NOMO-1 treated with DMSO at 0.1 percent for 48 hours (cell line): ENCODE data around the gene FAM174B.

Source experiments
- DNase-seq: peaks from one replicate; lab custom pipeline; 2025; ENCODE audit not compliant: unreplicated experiment; lab: John Stamatoyannopoulos, UW

FAM174B gene

GRCh38 chr15:92602267-92602593 lies 53.3 kb downstream of the FAM174B start:
- DNase-seq: no peak

DNA sequence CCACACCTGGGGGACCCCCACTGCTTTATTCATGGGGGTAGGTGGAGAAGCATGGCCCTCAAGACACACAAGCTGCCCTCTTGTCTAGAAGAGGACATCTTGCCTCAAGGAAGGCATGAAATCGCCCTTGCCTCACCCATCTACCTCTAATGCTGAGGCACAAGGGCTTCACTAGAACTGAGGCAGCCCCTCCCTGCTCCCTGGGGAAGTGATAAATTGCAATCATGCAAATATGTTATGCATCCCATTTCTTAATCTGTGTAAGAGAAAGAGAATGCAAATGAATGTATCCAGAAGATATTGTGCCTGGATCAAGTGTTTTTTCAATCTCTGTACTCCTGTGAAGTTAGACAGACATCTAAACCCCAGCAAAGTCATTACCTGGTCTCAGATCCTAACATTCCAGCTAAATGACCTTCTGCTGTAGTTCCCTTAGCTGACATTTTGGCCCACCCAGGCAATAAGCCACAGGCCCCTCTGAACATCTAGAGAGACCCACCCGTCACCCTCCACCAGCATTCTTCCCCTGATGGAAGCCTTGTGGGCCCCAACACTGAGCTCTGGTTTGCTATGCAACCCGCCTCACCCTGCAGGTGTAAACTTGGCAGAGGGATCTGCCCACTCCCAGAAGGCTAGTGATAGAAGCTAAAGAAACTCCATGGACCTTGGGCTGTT lies 53.8 kb downstream of the FAM174B start:
- no peak for DNase-seq

- DNase-seq: no peak
Observed at GRCh38 chr15:92600856-92601255, 54.7 kb downstream of the FAM174B start.

GRCh38 chr15:92599394-92599970 lies 56.1 kb downstream of the FAM174B start:
- no peak for DNase-seq

DNA sequence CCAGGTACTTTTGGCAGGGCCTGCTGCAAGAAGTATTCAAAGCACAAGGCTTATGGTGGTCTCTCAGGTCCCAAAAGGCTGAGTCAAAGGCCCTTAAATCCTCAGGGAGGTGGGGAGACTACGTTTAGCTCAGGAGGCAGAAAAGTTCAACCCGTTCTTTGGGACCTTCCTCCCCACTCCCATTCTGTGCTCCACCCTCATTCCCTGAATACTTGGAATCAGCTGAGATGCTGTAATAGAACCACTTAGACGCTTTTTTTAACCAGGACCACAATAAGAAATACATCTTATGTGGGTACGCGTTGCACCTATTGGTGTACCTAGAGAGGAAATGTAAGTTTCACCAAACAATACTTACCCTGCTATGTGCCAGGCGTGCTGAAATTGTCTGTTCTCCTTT lies 58.0 kb downstream of the FAM174B start:
- no peak for DNase-seq

DNA sequence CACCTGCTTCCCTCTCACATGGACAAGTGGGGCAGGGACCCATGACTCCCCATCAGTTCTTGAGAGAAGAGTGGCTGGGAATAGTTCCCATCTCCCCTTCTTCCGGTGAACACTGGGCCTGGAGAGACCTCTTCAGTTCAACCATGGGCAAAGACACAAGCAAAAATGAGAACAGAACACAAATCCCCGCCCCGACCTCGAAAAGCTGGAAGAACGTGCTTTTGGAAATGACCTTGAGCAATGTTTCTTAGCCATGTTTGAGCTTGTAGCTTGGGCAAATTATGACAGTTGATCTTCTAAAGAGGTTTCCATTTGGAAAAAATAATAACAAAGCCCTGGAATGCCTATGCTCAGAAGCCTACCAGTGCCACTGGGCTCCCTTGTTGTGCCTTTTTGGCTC lies 59.0 kb downstream of the FAM174B start:
- no peak for DNase-seq

GRCh38 chr15:92595506-92596381 lies 59.8 kb downstream of the FAM174B start:
- DNase-seq: no peak

DNA sequence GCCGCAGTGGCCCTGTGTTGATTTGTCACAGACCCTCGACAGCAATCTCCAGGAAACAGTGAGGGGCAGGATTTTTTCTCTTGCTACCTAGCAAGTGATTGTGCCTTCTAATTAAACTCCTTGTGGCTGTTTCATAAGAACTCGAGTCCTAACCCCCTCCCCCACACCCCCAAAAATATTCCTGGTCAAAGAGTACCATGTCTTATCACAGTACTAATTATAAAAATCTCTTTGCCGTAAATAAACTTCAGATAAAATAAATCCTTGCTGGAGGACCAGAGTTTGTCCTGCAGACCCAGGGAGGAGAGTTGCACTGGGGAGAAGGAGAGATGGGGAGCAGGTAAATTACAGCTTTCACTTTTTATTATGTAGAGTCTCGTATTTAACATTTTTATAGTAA lies 64.3 kb downstream of the FAM174B start:
- DNase-seq: no peak

GRCh38 chr15:92586966-92587365 lies 68.6 kb downstream of the FAM174B start:
- no peak for DNase-seq

DNA sequence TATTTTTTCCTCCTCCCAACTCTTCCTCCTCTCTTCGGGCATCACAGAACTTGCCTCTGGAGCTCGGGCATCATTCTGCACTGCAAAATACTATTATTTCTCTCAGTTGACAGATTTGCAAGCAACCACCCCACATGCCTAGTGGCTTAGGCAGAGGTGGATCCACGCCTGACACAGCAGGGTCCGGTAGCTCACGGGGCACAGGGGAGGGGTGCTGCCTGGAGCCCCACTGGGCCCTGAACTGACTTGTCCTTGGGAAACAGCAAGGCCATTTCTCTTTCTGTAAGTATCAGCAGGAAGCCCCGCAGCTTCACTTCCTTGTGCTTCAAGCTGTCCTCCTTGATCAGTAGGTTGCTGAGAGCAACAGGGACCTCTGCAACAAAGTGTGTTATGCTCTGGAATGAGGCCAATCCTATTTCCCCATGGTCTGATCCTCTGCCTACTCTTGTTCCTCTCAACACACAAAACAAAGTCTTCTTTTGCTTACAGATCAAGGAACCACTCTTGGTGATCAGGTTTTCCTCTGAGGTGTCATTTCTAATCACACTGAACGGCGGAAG lies 69.1 kb downstream of the FAM174B start:
- no peak for DNase-seq

GRCh38 chr15:92584105-92584504 lies 71.5 kb downstream of the FAM174B start:
- no peak for DNase-seq

DNA sequence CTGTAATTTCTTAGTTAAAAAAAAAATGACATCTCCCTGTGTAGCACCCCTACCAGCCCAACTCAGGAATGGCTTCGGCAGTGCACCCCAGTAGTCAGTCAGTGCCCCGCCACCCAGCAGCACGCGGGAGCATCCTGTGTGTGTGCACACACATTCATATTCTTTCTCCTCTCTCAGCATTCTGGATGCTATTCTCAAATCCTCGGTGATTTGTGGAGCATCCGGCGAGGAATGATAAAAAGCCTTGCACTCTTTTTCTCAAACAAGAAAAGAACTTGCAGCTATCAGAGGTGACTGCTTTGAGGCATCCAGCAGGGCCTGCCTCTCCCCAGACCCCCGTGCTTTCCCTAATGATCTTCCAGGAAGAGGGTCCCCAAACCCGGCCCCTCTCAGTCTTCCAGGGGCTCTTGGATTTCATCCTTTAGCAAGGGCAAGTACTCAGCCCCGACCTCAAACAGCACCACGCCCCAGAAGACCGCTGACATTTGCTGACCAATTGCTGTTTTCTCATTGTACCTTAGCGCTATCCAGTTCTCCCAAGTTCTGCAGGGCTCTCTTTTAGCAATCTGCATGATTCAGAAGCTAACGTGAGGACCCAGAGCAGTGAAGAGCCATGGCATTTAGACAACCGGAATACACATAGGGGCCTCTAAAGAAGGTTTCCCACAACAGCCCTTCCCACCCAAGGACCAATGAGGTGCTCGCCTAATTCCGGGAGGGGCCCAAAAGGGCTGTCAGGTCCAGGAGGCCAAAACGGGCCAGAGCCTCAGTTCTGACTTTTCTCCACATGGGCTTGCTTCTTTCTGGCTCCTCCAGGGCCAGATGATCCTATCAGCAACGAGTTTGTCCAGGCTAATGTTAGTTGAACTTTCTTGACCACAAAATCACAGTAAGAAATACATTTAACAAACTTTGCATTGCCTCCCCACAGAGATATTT lies 72.2 kb downstream of the FAM174B start:
- no peak for DNase-seq

DNA sequence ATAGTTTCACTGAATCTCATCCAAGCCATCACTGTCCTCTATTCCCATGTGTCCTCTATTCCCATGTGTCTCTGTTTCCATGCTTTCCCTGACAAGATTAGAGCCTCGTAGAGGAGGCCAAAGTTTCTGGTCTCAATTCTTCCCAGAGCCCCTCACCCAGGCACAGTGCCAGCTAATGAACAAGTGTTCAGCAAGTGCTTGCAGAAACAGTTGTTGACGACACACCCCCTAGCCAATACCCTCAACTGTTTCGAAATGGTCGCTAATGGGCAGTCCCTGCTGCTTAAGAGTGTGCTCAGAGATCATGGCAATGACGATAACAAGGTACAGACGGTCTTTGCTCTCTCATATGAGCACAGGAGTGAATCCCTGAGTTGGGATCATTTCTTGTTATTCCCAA lies 73.4 kb downstream of the FAM174B start:
- no peak for DNase-seq

GRCh38 chr15:92580933-92581445 lies 74.6 kb downstream of the FAM174B start:
- DNase-seq: no peak

DNA sequence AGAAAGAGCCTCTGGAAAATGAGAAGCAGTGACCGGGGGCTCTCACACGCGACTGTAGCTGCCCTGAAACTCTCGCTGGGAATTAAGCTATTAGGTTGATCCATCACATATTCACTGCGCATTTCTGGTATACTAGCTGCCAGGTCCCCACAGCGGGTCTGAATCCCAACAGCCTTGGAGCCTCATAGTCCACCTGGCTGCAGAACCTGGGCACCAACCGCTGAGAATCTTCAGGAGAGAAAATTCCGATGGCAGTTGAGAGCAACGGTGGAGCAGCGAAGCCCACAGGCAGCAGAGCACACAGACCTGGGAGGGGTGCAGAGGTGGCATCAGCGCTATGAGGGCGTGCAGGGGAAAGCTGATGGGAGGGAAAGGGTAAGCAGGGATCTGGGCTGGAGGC lies 75.1 kb downstream of the FAM174B start:
- no peak for DNase-seq

GRCh38 chr15:92579931-92580470 lies 75.6 kb downstream of the FAM174B start:
- no peak for DNase-seq

DNA sequence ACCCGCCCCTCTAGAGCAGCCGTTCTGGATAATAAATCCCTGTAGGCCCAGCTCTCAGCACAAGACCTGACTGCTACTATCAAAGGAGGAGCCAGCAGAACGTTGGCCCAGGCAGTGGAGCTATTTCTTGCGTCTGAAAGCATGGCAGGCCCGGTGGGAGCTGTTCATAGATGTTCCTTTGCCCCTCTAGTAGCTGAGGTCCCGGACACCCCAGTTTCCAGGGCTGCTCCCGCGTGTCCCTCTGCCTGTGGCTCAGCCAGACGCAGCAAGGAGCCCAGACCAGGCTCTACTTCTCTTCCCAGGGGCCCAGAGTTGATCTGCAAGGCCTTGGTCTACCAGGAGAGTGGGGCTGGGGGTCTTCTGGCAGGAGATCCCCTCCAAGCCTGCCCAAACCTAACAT lies 76.1 kb downstream of the FAM174B start:
- DNase-seq: no peak

DNA sequence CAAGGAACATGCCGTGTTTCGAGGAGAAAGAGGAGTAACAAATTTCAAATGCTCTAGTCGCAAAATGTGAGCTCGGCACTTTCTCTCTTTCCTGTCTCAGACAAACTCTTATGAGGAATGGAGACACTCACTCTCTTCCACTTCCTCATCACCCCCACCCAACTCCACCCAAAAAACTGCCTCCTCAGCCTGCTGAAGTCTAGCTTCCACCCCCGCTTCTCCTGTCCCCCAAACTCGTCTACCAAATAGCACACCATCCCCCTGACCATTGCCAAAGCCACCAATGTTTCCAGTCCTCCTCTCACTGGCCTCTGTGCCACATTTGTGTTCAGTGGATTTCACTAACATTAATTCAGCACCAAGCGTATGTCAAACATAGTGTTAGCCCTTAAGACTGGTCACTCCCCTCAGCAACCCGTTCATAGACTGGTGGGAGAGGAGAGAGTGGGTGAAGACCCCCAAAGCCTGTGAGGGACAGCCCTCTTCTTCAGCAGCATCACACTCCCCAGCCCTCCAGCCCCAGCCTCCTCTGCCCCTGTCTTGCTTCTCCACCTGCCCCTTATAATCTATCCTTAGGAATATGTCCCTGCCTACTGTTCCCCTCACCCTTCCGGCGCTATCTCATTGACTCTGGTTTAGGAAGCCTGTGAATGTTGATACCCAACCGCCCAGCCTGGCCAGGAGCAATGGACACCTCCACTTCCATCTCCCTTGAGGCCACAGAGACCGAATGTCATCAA lies 77.3 kb downstream of the FAM174B start:
- peak; percentile 26 for DNase-seq

DNA sequence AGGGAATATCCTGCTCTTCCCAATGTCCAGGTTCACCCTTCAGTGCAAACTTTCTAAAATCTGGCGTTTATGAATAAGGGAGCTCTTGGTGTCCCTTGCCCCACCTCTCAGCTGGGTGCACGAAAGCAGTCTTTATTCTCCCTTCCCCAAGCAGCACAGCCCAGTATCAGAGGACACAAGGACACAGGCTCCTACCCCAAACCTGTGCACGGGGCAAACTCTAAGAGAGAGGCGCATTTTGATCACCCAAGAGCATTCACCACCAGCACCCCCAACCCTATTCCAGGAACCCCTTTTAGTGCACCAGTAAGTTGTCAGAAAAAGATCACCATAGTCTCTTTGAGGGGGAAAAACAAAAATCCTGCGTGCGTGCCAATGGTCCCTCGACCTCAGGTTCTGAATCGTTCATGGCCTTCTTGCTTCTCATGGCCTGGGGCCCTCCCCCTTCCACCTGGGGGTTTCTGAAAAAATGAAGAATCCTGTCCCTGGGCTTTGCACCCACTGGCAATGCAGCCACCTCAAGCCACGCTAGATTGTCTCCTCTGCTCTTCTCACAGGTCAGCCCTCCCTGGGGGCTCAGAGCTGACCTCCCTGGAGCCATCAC lies 78.9 kb downstream of the FAM174B start:
- DNase-seq: no peak
